GM18517 (cell line): ENCODE data around the gene CDH20.

Experiments used
- ATAC-seq: cut with Tn5 transposase; IDR thresholded peaks from one replicate; pipeline ENCODE4 v1.9.1; 2021; ENCODE audit warnings: mild to moderate bottlenecking, moderate library complexity; ENCODE audit not compliant: unreplicated experiment

CDH20 gene

DNA sequence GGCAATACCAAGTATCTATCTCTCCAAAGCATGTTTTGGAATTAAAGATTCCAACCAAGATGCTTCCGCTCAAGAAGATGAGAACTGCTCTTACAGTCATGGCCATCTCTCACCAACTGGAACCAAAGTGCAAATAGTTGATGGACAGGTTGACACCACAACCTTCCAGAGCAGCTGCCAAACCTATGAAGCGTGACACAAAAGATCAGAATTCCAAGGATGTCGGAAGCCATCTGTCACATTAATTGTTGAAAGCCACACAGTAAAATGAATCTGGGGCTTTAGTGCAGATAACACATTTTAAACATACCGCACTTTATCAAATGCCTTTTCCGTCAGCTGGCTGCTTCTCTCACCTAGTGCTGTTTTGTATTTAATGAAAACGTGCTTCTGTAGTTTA lies 195.7 kb downstream of the CDH20 start:
- ATAC-seq, result no peak

DNA sequence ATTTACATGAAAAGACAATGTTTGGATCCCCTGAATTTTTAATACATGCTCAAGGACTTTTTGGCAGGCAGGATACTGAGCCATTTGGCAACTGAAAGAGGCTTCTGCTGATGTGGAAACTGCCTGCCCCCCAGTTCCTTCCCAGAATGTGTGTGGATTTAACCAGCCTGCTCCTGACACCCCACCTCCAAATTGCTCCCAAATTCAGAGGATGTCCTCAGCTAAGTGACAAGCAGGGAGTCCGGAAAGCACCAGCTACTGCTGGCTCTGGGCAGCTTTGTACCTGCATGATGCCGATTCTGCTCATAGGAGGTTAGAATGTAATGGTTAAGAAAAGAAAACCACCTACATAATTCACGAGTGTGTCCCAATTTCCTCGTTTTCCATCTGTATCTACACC lies 197.5 kb downstream of the CDH20 start:
- ATAC-seq, result no peak

GRCh38 chr18:61531182-61531581 lies 198.0 kb downstream of the CDH20 start:
- ATAC-seq, result no peak

GRCh38 chr18:61531891-61532290 lies 198.7 kb downstream of the CDH20 start:
- ATAC-seq, result no peak

DNA sequence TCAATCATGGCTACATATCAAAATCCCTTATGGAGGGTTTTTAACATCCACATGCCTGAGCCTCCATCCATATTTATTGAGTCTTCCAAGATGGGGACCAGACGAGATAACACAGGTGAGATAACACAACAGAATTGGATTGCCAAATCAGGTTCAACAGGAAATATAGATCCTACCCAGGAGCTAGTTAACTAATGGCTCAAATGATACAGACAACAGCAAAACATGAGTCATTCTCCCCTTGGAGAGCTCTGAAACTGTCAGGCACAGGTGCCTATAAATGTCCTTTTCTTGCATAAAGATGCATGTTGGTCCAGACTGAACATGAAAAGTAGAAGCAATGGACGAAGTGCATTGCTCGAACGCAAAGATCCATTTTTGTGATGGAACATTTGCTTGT lies 202.2 kb downstream of the CDH20 start:
- ATAC-seq, result no peak

DNA sequence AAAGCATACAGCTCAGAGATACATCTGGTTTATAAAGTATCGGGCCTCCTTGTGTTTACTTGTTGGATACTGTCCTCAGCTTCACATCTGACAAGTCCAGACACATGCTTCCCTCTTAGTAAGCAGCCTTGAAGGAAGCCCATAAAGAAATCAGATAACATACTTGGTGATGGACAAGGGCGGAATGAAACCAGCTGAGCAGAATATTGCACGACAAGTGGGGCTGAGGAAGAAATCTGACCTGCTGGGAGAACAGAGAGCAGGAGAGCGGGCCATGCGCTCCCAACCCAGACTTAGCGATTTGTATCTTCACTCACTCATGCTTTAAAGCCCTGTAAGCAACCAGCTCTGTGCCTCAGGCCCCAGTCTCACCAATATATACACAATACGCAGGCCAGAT lies 208.4 kb downstream of the CDH20 start:
- ATAC-seq, result no peak

GRCh38 chr18:61542596-61542995 lies 209.4 kb downstream of the CDH20 start:
- no peak for ATAC-seq

GRCh38 chr18:61543518-61543917 lies 210.3 kb downstream of the CDH20 start:
- ATAC-seq, result no peak

DNA sequence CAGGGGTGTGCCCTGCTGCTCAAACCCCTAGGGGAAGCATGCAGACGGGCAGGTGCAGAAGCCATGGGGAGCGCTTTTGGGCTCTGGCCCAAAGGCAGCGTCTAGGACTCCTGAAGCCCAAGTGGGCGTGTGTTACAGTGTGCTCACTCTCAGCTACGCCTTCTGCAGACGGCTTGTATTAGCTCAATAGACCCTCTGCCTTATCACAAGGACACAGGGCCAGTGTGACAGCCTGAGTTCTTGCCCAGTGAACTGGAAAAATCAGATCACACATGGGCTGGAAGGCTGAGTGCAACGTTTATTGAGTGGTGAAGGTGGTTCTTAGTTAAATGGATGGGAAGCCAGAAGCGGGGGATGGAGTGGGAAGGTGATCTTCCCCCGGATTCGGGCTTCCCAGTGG lies 210.9 kb downstream of the CDH20 start:
- no peak for ATAC-seq

DNA sequence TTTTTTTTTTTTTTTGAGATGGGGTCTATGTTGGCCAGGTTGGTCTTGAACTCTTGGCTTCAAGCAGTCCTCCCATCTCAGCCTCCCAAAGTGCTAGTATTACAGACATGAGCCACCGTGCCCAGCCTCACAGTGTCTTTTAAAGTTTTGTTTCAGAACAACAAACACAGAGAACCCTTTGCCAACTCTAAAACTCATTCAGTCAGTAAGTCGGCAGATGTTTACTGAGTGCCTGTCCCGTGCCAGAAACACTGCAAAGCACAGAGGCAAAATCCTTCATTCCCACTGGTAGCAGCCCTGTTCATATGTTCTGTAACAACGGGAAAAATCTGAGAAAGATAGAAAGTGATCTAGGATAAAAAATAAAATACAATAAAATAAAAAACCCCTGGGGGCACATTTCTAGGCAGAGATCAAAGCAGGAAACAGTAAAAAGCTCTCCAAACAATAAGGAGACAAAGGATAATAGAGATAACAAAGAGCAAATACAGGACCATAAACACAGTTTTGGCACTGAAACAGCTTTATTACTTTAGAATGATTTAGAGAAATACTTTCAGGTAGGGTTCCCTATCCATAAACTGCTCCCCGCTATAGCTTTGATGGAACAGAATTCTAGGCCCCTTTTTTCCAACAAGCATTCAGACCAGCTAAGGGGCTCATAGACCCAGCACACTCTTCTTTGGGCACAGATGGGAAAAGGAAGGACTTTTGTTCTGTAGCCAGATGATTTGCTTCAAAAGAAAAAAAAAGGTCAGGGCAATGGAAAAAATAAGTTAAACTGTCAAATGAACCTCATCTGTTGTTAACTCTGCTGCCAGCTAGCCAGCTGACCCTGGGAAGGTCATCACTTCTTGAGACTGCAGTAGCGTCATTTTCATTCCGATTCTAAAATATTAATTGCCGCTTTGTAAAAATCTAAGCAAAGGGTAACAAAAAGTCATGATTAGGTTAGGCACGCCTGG lies 212.3 kb downstream of the CDH20 start:
- ATAC-seq, result no peak

- no peak for ATAC-seq
These were observed 213.4 kb downstream of the CDH20 start for GRCh38 chr18:61546590-61546989.

- no peak for ATAC-seq
These were observed 216.2 kb downstream of the CDH20 start for GRCh38 chr18:61549416-61549815.

DNA sequence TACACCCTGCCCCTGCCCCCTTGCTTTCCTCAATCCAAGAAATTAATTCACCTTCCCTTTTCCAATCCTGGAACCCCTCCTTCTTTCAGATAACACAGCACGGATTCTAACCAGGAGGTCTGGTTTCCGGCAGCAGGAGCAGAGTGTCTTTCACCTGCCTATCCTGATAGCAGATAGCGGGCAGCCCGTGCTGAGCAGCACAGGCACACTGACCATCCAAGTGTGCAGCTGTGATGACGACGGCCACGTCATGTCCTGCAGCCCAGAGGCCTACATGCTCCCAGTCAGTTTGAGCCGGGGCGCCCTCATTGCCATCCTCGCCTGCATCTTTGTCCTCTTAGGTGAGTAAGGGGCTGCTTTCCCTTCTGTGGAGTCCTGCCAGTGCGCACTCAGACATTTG lies 216.7 kb downstream of the CDH20 start:
- ATAC-seq, result no peak

- peak; percentile 64 for ATAC-seq
These were observed 218.4 kb downstream of the CDH20 start for GRCh38 chr18:61551586-61551985.

DNA sequence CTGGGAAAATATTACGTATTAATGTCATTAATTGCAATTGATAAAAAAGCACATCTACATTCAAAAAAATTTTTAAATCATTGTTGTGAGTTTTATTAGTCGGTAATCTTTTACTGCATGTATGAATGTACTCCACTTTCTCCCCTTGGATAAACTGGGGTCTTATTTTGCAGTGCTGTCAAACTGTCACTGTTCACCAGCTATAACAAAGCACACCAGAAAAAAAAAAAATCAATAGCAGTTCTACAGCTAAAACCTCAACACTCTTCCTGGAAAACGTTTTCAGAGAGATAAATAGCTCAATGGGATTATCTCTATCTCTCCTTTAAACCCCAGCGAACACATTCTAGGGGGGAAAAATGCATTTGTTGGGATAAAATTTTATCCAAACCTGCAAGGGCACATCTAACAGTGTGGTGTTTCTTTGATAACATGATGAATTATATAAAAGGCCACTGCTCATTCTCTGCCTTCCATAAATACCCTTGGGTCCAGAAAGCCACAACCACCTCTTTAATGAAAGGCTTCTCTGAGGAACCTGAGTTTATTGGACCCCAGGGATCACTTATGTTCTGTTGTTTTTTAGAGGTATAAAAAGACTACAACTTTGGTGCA lies 219.9 kb downstream of the CDH20 start:
- no peak for ATAC-seq

GRCh38 chr18:61554117-61554776 lies 221.0 kb downstream of the CDH20 start:
- no peak for ATAC-seq

DNA sequence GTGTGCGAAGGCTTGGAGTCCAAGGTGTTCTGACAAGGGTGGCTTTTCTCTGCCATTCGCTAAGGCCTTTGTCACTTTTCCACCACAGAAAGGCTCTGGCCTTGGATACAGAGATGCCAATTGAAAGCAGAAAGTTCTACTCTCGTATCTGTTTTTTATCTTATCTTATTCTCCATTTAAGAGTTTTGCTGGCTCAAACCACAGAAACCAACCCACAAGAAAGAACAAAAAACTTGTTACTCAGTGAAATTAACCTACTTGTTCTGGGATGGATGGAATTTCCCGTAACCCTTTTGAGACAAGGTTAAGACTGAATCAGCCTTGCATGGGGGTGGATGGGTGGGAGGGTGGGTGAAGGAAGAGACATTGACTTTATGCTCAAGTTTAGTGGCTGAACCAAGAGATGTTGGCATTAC lies 221.7 kb downstream of the CDH20 start:
- ATAC-seq, result no peak

- no peak for ATAC-seq
These were observed 223.1 kb downstream of the CDH20 start for GRCh38 chr18:61556316-61556715.

DNA sequence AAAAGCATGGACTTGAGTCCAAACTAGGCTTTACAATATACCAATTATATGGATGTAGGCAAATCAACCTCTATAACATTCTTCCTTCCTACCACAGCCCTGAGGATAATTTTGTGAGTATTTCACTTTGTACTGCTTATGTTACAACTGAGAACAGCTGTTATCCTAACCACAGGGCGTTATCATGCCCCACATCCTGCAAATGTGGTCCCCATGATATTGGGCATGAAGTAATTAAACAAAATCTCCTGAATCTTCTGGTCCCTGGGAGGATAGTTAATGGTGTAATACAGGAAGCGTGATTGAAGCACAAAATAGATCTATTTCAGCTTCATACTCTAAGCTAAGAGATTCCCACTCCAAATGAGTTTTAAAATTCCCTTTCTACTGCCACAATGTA lies 223.6 kb downstream of the CDH20 start:
- no peak for ATAC-seq

- no peak for ATAC-seq
These were observed 236.1 kb downstream of the CDH20 start for GRCh38 chr18:61569176-61569892.

DNA sequence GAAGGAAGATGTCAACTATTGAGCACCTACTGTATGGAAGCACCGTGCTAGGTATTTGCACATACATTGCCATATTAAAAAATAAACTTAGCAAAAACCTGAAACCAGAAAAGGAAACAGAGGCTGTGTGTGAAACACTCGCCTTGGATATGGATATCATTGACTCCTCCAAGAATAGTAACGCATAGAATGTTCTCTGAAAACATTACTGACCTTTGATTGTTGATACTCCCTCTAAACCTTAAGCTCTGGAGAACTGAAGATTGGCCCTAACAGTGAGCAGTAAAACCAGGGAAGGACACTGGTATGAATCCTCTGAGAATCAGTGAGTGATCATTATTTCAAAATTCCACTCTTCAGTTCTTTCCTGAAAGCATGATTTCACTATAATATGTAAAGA lies 236.8 kb downstream of the CDH20 start:
- no peak for ATAC-seq
